Peyer's patch (tissue), 4 donors: Measurements from ENCODE around the gene OPRL1.

Source experiments
- CTCF ChIP-seq, 6 experiments: fragments of 450-650 bp in 4 of 6; fragments of 200-600 bp in 2 of 6; sonication (generic) in 1 of 6; IDR thresholded peaks; one replicate each; pipeline ENCODE4 v1.5.1; 2017 to 2019; ENCODE audit warnings: antibody characterized with exemption in 6 of 6, mild to moderate bottlenecking in 3 of 6, moderate library complexity in 1 of 6
- POLR2A ChIP-seq, 2 donors: fragments of 450-650 bp; IDR thresholded peaks; one replicate each; pipeline ENCODE4 v1.5.1; 2017; ENCODE audit warnings: antibody characterized with exemption in 2 of 2, mild to moderate bottlenecking in 2 of 2, moderate library complexity in 2 of 2

- no peak for TF ChIP-seq POLR2A (IDR thresholded peaks at IDR 0.05)
- no peak for TF ChIP-seq CTCF (IDR thresholded peaks at IDR 0.05)
These were observed 32.9 kb upstream of the OPRL1 start for GRCh38 chr20:64047046-64047389.
